Suprapubic skin (tissue), 4 donors: Measurements from ENCODE around the gene CCDC110. TPM values are rescaled to one million over a fixed set of nuclear protein-coding genes. Genes with fewer than 3 reads are reported as not detected.

ENCODE experiments used
- DNase-seq, 2 donors: peaks; one replicate each; pipeline ENCODE4 v3.0.0-alpha.2; 2019; ENCODE audit warnings: low spot score in 2 of 2
- H3K27ac ChIP-seq: fragments of 200-600 bp; sonication (generic); one replicate; pipeline ENCODE4 v1.5.1; 2019
- H3K27me3 ChIP-seq: fragments of 200-600 bp; sonication (generic); one replicate; pipeline ENCODE4 v1.5.1; 2019
- H3K36me3 ChIP-seq: fragments of 200-600 bp; sonication (generic); one replicate; pipeline ENCODE4 v1.5.1; 2019
- H3K4me1 ChIP-seq: fragments of 200-600 bp; sonication (generic); one replicate; pipeline ENCODE4 v1.5.1; 2019
- H3K4me3 ChIP-seq: fragments of 200-600 bp; sonication (generic); one replicate; pipeline ENCODE4 v1.5.1; 2019; ENCODE audit warnings: mild to moderate bottlenecking
- H3K9me3 ChIP-seq: fragments of 200-600 bp; sonication (generic); one replicate; pipeline ENCODE4 v1.5.1; 2019
- EP300 ChIP-seq: sonication (generic); formaldehyde crosslinking; IDR thresholded peaks from one replicate; pipeline ENCODE4 v1.6.1; 2017; ENCODE audit warnings: antibody characterized with exemption
- POLR2A ChIP-seq, 2 donors: fragments of 450-650 bp; IDR thresholded peaks; one replicate each; pipeline ENCODE4 v1.6.1; 2017; ENCODE audit warnings: antibody characterized with exemption in 2 of 2, mild to moderate bottlenecking in 2 of 2, moderate library complexity in 2 of 2
- POLR2AphosphoS5 ChIP-seq, 3 donors: sonication (generic); formaldehyde crosslinking; IDR thresholded peaks; one replicate each; pipeline ENCODE4 v1.6.1; 2017; ENCODE audit warnings: antibody characterized with exemption in 3 of 3
- WGBS: methylation state at CpG from one replicate; pipeline ENCODE4 v1.1.5; 2018; 5-methylcytosine and 5-hydroxymethylcytosine counted together
- total RNA-seq, 4 donors: library from RNA; depleted of rRNA; stranded (reverse); fragments of >200 nt; gene quantifications; one replicate each; pipeline ENCODE4 v1.1.0, GENCODE V29; 2016
- TF ChIP-seq, protein P1 (sequence below), 2 donors: fragments of 200-600 bp in 1 of 2; fragments of 450-650 bp in 1 of 2; sonication (generic) in 1 of 2; IDR thresholded peaks; one replicate each; pipeline ENCODE4 v1.5.1; 2016 to 2019; ENCODE audit warnings: antibody characterized with exemption in 2 of 2, mild to moderate bottlenecking in 1 of 2, moderate library complexity in 1 of 2

Gene CCDC110
- total RNA-seq, 4 donors from 2014 or later: 0.60 to 1.5 (median 0.97) TPM; not detected in 1

- Histone ChIP-seq H3K4me1 (no peaks in the 10 kb centered on the region), H3K36me3 (no peaks in the 10 kb centered on the region), H3K4me3 (no peak overlapping the region), H3K27ac (no peak overlapping the region), H3K9me3 (no peaks in the 10 kb centered on the region), H3K27me3 (no peaks in the 10 kb centered on the region)
- 97% methylated on average over 6 of the region's 6 CpGs for WGBS
- no peak for DNase-seq
- TF ChIP-seq, protein P1, sequence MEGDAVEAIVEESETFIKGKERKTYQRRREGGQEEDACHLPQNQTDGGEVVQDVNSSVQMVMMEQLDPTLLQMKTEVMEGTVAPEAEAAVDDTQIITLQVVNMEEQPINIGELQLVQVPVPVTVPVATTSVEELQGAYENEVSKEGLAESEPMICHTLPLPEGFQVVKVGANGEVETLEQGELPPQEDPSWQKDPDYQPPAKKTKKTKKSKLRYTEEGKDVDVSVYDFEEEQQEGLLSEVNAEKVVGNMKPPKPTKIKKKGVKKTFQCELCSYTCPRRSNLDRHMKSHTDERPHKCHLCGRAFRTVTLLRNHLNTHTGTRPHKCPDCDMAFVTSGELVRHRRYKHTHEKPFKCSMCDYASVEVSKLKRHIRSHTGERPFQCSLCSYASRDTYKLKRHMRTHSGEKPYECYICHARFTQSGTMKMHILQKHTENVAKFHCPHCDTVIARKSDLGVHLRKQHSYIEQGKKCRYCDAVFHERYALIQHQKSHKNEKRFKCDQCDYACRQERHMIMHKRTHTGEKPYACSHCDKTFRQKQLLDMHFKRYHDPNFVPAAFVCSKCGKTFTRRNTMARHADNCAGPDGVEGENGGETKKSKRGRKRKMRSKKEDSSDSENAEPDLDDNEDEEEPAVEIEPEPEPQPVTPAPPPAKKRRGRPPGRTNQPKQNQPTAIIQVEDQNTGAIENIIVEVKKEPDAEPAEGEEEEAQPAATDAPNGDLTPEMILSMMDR (IDR thresholded peaks at IDR 0.05): no peak
- TF ChIP-seq EP300 (no peak), POLR2AphosphoS5 (IDR thresholded peaks at IDR 0.05) (no peak), POLR2A (IDR thresholded peaks at IDR 0.05) (no peak)
These were observed 8.0 kb downstream of the CCDC110 start for GRCh38 chr4:185463541-185463940.

DNA sequence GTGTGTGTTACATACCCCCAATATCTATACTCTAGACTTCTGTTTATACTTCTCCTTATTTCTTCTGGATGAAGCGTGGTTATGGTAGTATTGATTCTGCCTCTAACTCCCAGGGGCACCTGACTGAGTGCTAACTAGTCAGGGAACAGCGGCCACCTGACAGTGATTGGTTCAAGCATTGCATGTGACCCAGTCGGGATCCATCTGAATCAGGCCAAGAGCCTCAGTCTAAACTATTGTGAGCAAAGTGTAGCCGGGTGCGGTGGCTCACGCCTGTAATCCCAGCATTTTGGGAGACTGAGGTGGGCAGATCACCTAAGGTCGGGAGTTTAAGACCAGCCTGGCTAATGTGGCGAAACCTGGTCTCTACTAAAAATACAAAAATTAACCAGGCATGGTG, 10.0 kb downstream of the CCDC110 start:
- no peaks in the 10 kb centered on the region for H3K36me3 ChIP-seq
- no peak overlapping the region for H3K4me3 ChIP-seq
- no peaks in the 10 kb centered on the region for H3K4me1 ChIP-seq
- no peaks in the 10 kb centered on the region for H3K9me3 ChIP-seq
- TF ChIP-seq, protein P1 (IDR thresholded peaks at IDR 0.05): no peak
- TF ChIP-seq POLR2AphosphoS5 (IDR thresholded peaks at IDR 0.05) (no peak), EP300 (no peak), POLR2A (IDR thresholded peaks at IDR 0.05) (no peak)
- no peak for DNase-seq
- no peaks in the 10 kb centered on the region for H3K27me3 ChIP-seq
- no peak overlapping the region for H3K27ac ChIP-seq
- WGBS: 93% methylated on average over 8 of the region's 8 CpGs

DNA sequence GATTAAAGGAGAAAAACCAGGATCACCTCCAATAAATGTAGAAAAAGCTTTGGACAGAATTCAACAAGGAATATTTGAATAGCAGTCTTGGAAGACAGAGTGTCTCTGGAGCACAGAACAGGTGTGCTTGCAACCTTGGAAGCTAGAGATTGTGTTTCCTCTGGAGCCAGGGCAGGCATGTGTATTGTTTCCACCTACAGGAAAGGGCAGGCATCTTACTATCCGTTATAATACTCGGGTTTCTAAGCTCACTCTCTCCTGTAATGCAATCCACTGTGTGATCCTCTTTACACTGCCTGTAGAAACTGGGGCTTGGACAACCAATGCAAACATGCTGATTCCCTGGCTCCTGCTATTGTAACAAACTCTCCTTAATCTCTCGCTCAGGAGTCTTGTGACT, 14.4 kb downstream of the CCDC110 start:
- no peak for TF ChIP-seq POLR2A (IDR thresholded peaks at IDR 0.05)
- TF ChIP-seq POLR2AphosphoS5 (IDR thresholded peaks at IDR 0.05): no peak
- TF ChIP-seq, protein P1 (IDR thresholded peaks at IDR 0.05): no peak
- no peak for TF ChIP-seq EP300
- 49% methylated on average over 3 of the region's 3 CpGs for WGBS
- no peak for DNase-seq
- H3K4me3 ChIP-seq: no peak overlapping the region
- no peaks in the 10 kb centered on the region for H3K27me3 ChIP-seq
- H3K9me3 ChIP-seq: no peaks in the 10 kb centered on the region
- H3K4me1 ChIP-seq: no peaks in the 10 kb centered on the region
- H3K36me3 ChIP-seq: no peaks in the 10 kb centered on the region
- H3K27ac ChIP-seq: no peak overlapping the region

GRCh38 chr4:185456131-185456530, 15.4 kb downstream of the CCDC110 start:
- Histone ChIP-seq H3K4me3 (no peak overlapping the region), H3K4me1 (no peaks in the 10 kb centered on the region), H3K9me3 (no peaks in the 10 kb centered on the region), H3K27ac (no peak overlapping the region), H3K36me3 (no peaks in the 10 kb centered on the region), H3K27me3 (no peaks in the 10 kb centered on the region)
- no peak for DNase-seq
- WGBS: 46% methylated on average over 2 of the region's 2 CpGs
- TF ChIP-seq POLR2AphosphoS5 (IDR thresholded peaks at IDR 0.05) (no peak), POLR2A (IDR thresholded peaks at IDR 0.05) (no peak), EP300 (no peak)
- TF ChIP-seq, protein P1 (IDR thresholded peaks at IDR 0.05): no peak

DNA sequence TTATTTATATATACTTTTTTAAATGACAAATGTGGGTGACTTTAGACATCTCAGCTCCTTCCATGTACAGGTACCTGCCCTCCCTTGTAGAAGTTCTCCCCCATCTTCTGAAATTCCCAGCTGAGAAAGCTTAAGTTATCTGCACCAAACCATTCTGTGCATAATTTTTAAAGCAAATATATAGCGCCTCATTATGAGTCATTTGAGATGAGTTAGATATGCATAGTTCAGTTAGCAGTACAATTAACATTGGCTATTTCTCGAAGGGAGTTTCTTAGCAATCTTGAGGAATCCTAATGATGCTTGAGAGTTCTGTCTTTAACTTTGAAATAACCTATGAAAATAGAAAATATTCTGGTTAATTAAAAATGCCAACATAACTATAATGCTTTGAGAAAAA, 26.3 kb downstream of the CCDC110 start:
- no peak overlapping the region for H3K27ac ChIP-seq
- no peaks in the 10 kb centered on the region for H3K27me3 ChIP-seq
- H3K9me3 ChIP-seq: no peaks in the 10 kb centered on the region
- 65% methylated on average over 2 of the region's 2 CpGs for WGBS
- TF ChIP-seq POLR2AphosphoS5 (IDR thresholded peaks at IDR 0.05) (no peak), EP300 (no peak), POLR2A (IDR thresholded peaks at IDR 0.05) (no peak)
- TF ChIP-seq, protein P1 (IDR thresholded peaks at IDR 0.05): no peak
- H3K36me3 ChIP-seq: no peaks in the 10 kb centered on the region
- H3K4me3 ChIP-seq: no peak overlapping the region
- no peaks in the 10 kb centered on the region for H3K4me1 ChIP-seq
- no peak for DNase-seq
